Caco-2 (cell line): ENCODE results near the gene SEPTIN12. TPM values are rescaled to one million over a fixed set of nuclear protein-coding genes. Genes with fewer than 3 reads are reported as not detected.

ENCODE experiments used
- BruUV-seq: library from RNA; stranded (reverse); fragments of 400-500 nt; replicated peaks from 2 replicates; lab custom pipeline; 2021; lab: Mats Ljungman, UMichigan
- CTCF ChIA-PET: fragments of 300-600 bp; sonication (Branson Sonifier 250); formaldehyde crosslinking; loops from one replicate; lab custom pipeline; 2022; ENCODE audit warnings: antibody characterized with exemption; lab: Charles Lee
- POLR2A ChIA-PET: fragments of 300-600 bp; sonication (Branson Sonifier 250); formaldehyde crosslinking; loops from one replicate; lab custom pipeline; 2022; ENCODE audit warnings: antibody characterized with exemption; lab: Charles Lee
- DNase-seq, 2 experiments: peaks; one replicate each; pipeline versions ENCODE4 v3.0.0 to v3.0.0-alpha.2; 2020 to 2022
- H3K27me3 ChIP-seq: replicated peaks from 2 replicates; pipeline ENCODE4 v1.6.0; 2011; ENCODE audit warnings: low read length; ENCODE audit not compliant: control insufficient read depth, insufficient read depth
- H3K36me3 ChIP-seq: 2 replicates; pipeline ENCODE4 v1.5.1; 2011; ENCODE audit warnings: low read length; ENCODE audit not compliant: control insufficient read depth, insufficient read depth
- H3K4me1 ChIP-seq: fragments of 250-450 bp; sonication (Bioruptor Pico); 2 replicates; pipeline ENCODE4 v1.5.1; 2020; ENCODE audit warnings: mild to moderate bottlenecking
- H3K4me3 ChIP-seq: 2 replicates; pipeline ENCODE4 v1.5.1; 2011; ENCODE audit warnings: low read depth, mild to moderate bottlenecking, control low read depth, low read length
- H3K9me3 ChIP-seq: fragments of 250-450 bp; sonication (Bioruptor Pico); 2 replicates; pipeline ENCODE4 v1.5.1; 2020; ENCODE audit warnings: mild to moderate bottlenecking, moderate library complexity
- H3K27ac Mint-ChIP-seq: one replicate; pipeline ENCODE4 v1.8.0; 2022; ENCODE audit warnings: mixed read lengths; ENCODE audit not compliant: unreplicated experiment
- H3K27me3 Mint-ChIP-seq: one replicate; pipeline ENCODE4 v1.8.0; 2022; ENCODE audit warnings: mixed read lengths; ENCODE audit not compliant: insufficient read depth, unreplicated experiment
- H3K36me3 Mint-ChIP-seq: one replicate; pipeline ENCODE4 v1.8.0; 2022; ENCODE audit warnings: mild to moderate bottlenecking, mixed read lengths; ENCODE audit not compliant: insufficient read depth, unreplicated experiment
- H3K4me1 Mint-ChIP-seq: one replicate; pipeline ENCODE4 v1.8.0; 2022; ENCODE audit warnings: low read depth, mixed read lengths; ENCODE audit not compliant: unreplicated experiment
- H3K4me3 Mint-ChIP-seq: one replicate; pipeline ENCODE4 v1.8.0; 2022; ENCODE audit warnings: mild to moderate bottlenecking, moderate library complexity, mixed read lengths; ENCODE audit not compliant: unreplicated experiment
- H3K9me3 Mint-ChIP-seq: one replicate; pipeline ENCODE4 v1.8.0; 2022; ENCODE audit warnings: mixed read lengths; ENCODE audit not compliant: unreplicated experiment
- intact Hi-C: fragments of 100-400 bp; cut with micrococcal nuclease; formaldehyde crosslinking; loops from one replicate; pipeline ENCODE4 v1.10.0; 2022; ENCODE audit not compliant: unreplicated experiment
- total RNA-seq: library from RNA; stranded (reverse); gene quantifications from 2 replicates; pipeline ENCODE4 v1.2.3, GENCODE V29; 2022
- TF ChIP-seq, protein P1 (sequence below), 2 experiments: fragments of 200-600 bp in 1 of 2; IDR thresholded peaks; 1 replicate in 1 of 2; 2 replicates in 1 of 2; pipeline versions ENCODE4 v1.5.1 to v1.8.0; 2011 to 2022; ENCODE audit warnings: antibody characterized with exemption in 1 of 2, control low read depth in 1 of 2, inconsistent platforms in 1 of 2, low read depth in 1 of 2, low read length in 1 of 2, mild to moderate bottlenecking in 1 of 2, moderate library complexity in 1 of 2; ENCODE audit not compliant: insufficient read depth in 1 of 2, severe bottlenecking in 1 of 2, unreplicated experiment in 1 of 2

The SEPTIN12 gene
- total RNA-seq, 1 experiment from 2014 or later, result not detected

DNA sequence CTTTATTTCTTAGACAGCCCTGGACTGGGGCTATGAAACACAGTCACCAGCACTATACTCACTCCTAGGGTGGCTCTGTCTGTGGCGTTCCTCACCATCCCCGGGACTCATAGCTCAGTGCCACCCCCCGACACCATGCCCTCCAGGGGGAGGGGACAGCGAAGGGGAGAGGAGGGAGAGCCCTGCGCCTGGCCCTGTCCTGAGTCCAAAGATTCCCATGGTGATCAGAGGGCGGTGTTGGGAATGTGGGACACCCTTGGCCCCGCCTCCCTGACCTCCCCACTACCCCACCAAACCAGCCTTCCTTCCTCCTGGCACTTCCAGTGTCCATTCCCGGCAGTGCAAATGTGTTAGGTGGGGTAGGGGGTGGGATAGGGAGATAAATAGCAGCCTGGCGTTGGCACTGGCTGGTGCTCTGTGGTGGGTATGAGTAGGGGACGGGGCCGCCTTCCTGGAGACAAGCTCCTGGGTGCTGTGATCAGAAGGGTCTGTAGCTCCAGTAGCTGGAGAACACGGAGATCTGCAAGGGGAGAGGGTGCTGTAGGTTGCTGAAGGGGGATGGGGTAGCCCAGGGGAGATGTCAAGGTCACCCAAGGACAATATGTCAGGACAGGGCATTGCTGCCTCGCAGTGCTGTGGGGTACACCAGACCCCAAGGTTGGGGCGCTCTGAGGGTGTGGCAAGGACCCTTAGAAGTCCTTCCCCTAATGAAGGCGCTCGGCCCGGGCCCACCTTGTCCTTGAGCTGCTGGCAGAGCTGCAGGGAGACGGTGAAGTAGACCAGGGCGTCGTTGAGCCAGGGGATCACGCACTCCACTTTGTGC lies 9.0 kb upstream of the SEPTIN12 start:
- peaks cover 9% of the 10 kb centered on the region; the same call in 1 of the 2 replicates for H3K4me1 ChIP-seq
- Mint-ChIP-seq H3K9me3 (no peaks in the 10 kb centered on the region), H3K27ac (no peak overlapping the region), H3K4me1 (no peaks in the 10 kb centered on the region), H3K36me3 (peaks cover 5% of the 10 kb centered on the region), H3K27me3 (no peaks in the 10 kb centered on the region), H3K4me3 (no peak overlapping the region)
- TF ChIP-seq, protein P1, sequence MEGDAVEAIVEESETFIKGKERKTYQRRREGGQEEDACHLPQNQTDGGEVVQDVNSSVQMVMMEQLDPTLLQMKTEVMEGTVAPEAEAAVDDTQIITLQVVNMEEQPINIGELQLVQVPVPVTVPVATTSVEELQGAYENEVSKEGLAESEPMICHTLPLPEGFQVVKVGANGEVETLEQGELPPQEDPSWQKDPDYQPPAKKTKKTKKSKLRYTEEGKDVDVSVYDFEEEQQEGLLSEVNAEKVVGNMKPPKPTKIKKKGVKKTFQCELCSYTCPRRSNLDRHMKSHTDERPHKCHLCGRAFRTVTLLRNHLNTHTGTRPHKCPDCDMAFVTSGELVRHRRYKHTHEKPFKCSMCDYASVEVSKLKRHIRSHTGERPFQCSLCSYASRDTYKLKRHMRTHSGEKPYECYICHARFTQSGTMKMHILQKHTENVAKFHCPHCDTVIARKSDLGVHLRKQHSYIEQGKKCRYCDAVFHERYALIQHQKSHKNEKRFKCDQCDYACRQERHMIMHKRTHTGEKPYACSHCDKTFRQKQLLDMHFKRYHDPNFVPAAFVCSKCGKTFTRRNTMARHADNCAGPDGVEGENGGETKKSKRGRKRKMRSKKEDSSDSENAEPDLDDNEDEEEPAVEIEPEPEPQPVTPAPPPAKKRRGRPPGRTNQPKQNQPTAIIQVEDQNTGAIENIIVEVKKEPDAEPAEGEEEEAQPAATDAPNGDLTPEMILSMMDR (IDR thresholded peaks at IDR 0.05; ENCODE audit: insufficient read depth in 1 of 2, low read depth in 1 of 2, low read length in 1 of 2, severe bottlenecking in 1 of 2, unreplicated experiment in 1 of 2), result no peak
- intact Hi-C loops, result no loop called here
- H3K9me3 ChIP-seq, result no peaks in the 10 kb centered on the region
- no peak for DNase-seq
- no peaks in the 10 kb centered on the region for H3K36me3 ChIP-seq
- H3K4me3 ChIP-seq, result no peak overlapping the region
- no peaks in the 10 kb centered on the region for H3K27me3 ChIP-seq
- ChIA-PET CTCF (no interaction called here), POLR2A (no interaction called here)
- no TSS peak for BruUV-seq

DNA sequence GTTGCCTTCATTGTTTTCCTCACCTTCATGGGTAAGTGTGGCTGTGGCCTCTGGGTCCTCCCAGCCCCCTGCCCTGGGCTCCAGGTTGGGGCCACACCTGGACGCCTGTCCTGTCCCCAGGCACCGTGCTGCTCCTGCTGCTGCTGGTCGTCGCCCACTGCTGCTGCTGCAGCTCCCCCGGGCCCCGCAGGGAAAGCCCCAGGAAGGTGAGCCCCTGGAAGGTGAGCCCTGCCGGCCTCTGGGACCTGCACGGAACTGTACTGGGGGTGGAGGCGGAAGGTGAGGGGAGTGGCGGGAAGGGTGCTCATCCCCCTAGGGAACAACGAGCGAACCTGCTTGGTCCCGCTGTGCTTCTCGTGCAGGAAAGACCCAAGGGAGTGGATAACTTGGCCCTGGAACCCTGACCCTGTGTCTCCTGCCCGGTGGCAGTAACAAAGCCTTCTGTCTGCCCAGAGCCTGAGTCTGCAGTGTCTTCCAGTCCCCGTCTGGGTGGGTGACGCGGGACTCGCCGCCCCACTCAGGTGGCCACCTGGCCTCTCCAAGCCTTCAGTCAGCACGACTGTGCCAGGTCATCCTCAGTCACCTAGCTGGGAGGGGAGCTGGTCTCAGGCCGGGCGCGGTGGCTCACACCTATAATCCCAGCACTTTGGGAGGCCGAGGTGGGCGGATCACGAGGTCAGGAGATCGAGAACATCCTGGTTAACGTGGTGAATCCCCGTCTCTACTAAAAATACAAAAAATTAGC lies 7.9 kb upstream of the SEPTIN12 start:
- Mint-ChIP-seq H3K9me3 (no peaks in the 10 kb centered on the region), H3K4me3 (no peak overlapping the region), H3K4me1 (no peaks in the 10 kb centered on the region), H3K27me3 (no peaks in the 10 kb centered on the region), H3K27ac (no peak overlapping the region), H3K36me3 (peaks cover 4% of the 10 kb centered on the region)
- Histone ChIP-seq H3K4me3 (no peak overlapping the region), H3K9me3 (no peaks in the 10 kb centered on the region), H3K4me1 (peaks cover 3% of the 10 kb centered on the region; the same call in 1 of the 2 replicates), H3K27me3 (no peaks in the 10 kb centered on the region), H3K36me3 (no peaks in the 10 kb centered on the region)
- DNase-seq, result no peak
- ChIA-PET POLR2A (no interaction called here), CTCF (interaction anchor here (1.1 kb wide), 1 partner anchor 160 kb away, joined by 3 read pairs; no protein-coding TSS in a partner anchor)
- intact Hi-C loops, result no loop called here
- no TSS peak for BruUV-seq
- TF ChIP-seq, protein P1 (IDR thresholded peaks at IDR 0.05; ENCODE audit: insufficient read depth in 1 of 2, low read depth in 1 of 2, low read length in 1 of 2, severe bottlenecking in 1 of 2, unreplicated experiment in 1 of 2), result no peak

DNA sequence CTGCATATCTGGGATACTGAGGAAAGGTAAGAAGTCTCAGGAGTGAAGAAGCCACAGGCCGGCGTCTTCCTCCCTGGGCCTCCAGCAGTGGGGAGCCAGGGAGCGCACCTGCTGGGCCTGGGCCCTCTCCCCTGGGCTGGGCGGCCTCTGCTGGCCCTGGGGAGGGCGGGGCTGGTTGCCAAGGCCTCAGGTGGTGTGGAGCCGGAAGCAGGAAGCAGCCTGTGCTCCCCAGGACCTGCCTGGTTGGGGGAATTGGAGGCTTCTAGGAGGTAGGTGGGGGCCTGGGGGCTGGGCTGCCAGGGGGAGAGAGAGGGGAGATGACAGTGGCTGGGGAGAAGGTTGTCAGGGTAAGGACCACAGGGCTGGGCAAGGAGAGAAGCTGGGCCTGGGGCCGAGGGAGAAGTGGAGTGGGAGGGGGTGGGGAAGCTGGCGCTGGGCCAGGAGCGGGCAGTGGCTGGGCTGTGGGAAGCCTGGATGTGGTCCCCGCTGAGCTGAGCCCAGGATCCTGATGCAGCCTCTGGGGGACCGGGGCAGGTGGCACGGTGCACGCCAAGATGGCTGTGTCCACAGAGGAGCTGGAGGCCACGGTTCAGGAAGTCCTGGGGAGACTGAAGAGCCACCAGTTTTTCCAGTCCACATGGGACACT lies 7.2 kb upstream of the SEPTIN12 start, which contains the start of gene SMIM22:
TSS of gene SMIM22 (plus strand) at position 189 of the 647 bp plus-strand sequence. CDS start at position 555, 366 bp downstream.
- DNase-seq, result no peak
- no peaks in the 10 kb centered on the region for H3K9me3 ChIP-seq
- no peaks in the 10 kb centered on the region for H3K27me3 Mint-ChIP-seq
- no peaks in the 10 kb centered on the region for H3K9me3 Mint-ChIP-seq
- TF ChIP-seq, protein P1 (IDR thresholded peaks at IDR 0.05; ENCODE audit: insufficient read depth in 1 of 2, low read depth in 1 of 2, low read length in 1 of 2, severe bottlenecking in 1 of 2, unreplicated experiment in 1 of 2), result no peak
- H3K4me1 Mint-ChIP-seq, result no peaks in the 10 kb centered on the region
- no peak within 1 kb of the TSS for H3K4me3 Mint-ChIP-seq
- no TSS peak for BruUV-seq
- H3K27ac Mint-ChIP-seq, result no peak within 1 kb of the TSS
- CTCF ChIA-PET, result interaction anchor here (1.1 kb wide), 1 partner anchor 160 kb away, joined by 3 read pairs; no protein-coding TSS in a partner anchor
- H3K36me3 Mint-ChIP-seq, result peaks cover 4% of the 10 kb centered on the region
- POLR2A ChIA-PET, result no interaction called here
- H3K4me3 ChIP-seq, result no peak within 1 kb of the TSS
- no peaks in the 10 kb centered on the region for H3K27me3 ChIP-seq
- intact Hi-C loops, result no loop called here
- peaks cover 2% of the 10 kb centered on the region; the same call in 1 of the 2 replicates for H3K4me1 ChIP-seq
- H3K36me3 ChIP-seq, result no peaks in the 10 kb centered on the region
